Measurements from ENCODE around the gene SH3PXD2B.

SH3PXD2B gene

GRCh38 chr5:172453206-172453985 lies 929 bp downstream of the SH3PXD2B start:
- DNase-seq (ENCODE audit: low read depth, low spot score): peak; percentile 90

GRCh38 chr5:172452398-172453205 lies 1.7 kb downstream of the SH3PXD2B start:
- DNase-seq (ENCODE audit: low read depth, low spot score): peak; percentile 59

- DNase-seq (ENCODE audit: low read depth, low spot score): peak; percentile 80
Observed at GRCh38 chr5:172451771-172452197, 2.5 kb downstream of the SH3PXD2B start.

DNA sequence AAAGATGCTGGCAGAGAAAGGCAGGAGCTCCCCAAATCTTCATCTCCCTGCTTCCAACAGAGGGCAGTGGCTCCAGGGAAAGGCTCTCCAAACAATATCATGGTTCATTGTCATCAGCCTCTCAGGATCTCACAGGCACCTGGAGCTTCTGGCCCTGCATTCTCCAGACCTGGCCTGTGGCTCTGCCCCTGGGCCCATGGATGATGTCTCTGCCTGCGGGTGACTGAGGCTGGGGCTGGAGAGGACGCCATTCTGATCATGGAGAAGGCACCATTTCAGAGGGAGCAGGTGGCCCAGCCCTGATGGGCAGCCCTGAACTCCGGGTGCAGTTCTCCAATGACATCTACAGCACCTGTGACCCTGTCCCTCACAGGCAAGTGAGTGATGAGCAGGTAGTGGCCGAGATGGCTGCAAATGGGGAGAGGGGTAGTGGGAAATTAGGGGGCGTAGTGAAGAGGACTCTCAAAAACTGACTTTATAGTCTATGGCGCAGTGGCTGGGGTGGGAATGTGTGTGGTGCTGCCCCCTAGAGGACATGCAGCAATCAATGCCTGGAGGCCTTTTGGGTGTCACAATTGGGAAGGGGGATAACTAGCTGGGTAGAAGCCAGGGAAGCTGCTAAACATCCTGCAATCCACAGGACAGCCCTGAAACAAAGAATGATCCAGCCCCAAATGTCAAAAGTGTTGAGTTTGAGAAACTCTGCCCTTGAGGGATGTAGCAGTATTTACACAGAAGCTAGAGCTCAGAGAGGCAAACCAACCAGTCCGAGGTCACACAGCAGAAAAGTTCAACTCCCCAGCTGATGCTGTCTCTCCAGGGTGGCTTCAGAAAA lies 3.2 kb downstream of the SH3PXD2B start:
- DNase-seq (ENCODE audit: low read depth, low spot score): peak; percentile 81

DNA sequence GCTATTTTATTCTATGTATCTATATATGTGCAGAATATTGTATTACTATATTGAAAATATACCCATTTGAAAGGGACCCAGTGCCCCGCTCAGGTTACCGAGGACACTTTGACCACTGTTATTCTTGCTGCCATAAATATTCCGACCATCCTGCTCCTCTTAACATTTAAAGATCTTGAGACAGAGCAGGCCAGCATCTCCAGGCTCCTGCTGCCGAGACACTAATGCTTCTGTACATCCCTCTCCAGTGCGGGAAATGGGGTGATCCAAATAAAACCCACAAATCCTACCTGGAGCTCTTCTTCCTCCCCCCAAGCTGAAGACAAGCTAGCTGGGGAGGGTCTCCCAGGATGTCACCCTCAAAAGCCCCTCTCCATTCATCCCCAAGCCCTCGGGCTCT lies 3.9 kb downstream of the SH3PXD2B start:
- no peak for DNase-seq (ENCODE audit: low read depth, low spot score)

GRCh38 chr5:172448999-172449398 lies 5.3 kb downstream of the SH3PXD2B start:
- no peak for DNase-seq (ENCODE audit: low read depth, low spot score)

GRCh38 chr5:172447646-172448365 lies 6.5 kb downstream of the SH3PXD2B start:
- DNase-seq (ENCODE audit: low read depth, low spot score): no peak

DNA sequence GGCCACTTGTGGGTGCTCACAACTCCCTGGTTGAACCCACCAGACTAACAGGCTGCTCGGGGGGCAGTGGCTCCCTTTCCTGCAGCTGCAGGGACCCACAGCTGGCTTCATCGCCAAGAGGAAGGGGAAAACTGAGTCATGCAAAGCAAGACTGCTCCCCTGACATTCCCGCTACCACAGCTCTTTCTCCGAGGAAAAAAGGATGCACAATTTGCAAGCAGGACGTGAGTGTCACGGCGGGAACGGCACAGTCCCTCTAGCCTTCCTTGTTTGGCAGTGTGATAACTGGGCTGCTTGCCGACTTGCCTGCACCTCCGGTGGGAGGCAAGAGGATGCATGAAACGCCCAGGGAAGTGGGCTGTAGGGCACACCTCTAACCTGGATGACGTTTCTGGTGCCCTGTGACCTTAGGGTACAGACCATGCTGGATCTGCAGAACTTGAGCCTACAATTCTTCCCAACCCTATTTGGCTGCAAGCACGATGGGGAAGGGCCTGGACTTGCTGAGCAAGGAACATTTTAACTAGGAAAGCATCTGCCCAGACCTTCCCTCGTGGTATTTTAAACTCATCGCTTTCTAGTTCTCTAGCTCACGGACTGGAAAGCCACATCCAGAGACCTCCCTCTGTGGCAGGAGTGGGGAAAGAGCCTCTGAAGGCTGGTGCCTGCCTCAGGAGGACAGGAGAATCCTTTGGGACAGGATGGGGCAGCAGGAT lies 7.8 kb downstream of the SH3PXD2B start:
- DNase-seq (ENCODE audit: low read depth, low spot score): no peak

DNA sequence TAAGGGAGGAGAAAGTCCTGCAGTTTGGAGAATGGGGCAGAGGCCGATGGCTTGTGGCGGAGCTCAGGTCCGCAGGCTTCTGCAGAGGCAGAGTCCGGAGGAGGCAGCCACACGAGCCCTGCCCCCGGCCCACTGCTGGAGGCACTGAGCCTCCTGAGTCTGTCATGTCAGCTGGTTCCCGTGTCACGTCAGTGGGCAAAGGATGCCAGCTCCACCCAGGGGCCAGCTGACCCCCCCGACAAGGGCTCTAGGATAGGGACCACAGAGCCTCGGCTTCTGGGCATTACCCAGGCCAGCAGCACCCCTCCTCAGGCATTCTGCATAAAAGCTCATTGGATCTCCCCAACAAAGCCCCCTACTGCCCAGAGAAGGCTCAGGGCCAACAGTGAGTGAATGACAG lies 8.5 kb downstream of the SH3PXD2B start:
- DNase-seq (ENCODE audit: low read depth, low spot score): no peak

DNA sequence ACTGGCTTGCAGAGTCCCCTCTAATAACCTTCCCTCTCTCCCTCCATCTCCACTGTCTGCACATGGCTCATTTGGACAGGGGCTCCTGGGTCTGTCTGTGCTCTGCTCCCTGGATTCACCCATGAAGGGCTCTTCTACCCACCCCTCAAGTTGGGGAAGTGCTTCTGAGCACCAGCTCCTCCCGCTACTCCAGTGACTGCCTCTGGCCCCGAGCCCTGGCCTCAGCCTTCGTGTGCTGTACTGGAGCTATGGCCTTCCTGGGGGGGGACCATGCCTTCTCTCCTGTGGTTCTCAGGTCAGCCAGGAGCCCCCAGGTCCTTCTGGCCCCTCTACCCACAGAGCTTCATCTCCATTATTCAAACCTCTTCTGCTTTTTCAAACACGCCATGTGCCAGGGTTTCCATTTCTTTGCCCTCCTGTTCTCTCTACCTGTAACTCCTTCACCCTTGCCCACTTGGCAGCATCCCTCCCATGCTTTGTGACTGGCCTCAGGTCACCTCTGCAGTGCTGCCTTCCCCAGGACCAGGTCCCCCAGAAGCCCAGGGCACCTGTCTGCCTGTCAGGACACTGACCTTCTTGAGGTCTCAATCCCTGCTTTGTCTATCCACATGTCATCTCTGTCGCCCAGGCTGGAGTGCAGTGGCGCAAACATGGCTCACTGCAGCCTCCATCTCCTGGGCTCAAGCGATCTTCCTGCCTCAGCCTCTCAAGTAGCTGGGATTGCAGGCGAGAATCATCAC lies 9.5 kb downstream of the SH3PXD2B start:
- DNase-seq (ENCODE audit: low read depth, low spot score): no peak

DNA sequence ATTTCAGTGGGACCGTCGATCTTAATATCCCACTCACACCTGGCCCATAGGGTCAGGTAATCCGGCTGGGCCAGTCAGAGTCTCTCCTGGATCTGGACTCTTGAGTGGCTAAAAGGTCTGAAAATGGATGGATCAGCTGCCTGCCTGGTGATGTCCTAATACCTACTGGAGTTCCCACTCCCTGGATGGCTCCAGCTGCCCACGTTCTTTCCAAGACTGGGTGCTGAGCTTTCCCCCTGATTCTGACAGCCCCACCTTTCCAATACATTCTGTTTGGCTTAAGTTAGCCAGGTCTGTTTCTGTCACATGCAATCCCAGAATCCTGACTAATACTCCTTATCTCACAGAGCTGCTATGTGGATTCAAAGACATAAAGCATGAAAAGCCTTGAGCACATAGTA lies 10.2 kb downstream of the SH3PXD2B start:
- peak; percentile 24 for DNase-seq (ENCODE audit: low read depth, low spot score)

GRCh38 chr5:172443441-172444109 lies 10.8 kb downstream of the SH3PXD2B start:
- DNase-seq (ENCODE audit: low read depth, low spot score): no peak

GRCh38 chr5:172442592-172442991 lies 11.7 kb downstream of the SH3PXD2B start:
- DNase-seq (ENCODE audit: low read depth, low spot score): no peak

DNA sequence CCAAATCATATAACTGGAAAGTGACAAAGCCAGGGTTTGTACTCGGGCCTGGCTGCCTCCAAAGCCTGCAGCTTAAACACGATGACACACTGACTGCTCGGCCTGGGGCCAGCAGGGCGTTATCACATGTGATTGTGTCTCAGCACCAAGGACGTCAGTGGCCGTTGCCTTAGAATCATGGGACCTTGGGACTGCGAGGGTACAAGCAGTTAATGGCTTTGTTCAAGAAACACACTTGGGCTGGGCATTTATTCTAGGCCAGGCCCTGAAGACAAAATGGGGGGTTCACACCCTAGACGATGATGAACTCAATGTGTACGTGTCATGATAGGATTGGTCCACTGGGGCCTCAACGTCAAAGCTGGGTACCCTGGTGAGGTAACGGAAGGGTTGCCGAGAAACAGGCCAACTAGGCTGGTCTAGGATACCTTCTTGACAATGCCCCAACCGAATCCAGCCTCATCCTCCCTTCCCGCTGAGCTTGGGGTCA lies 13.0 kb downstream of the SH3PXD2B start:
- DNase-seq (ENCODE audit: low read depth, low spot score): no peak

GRCh38 chr5:172440486-172440885 lies 13.8 kb downstream of the SH3PXD2B start:
- DNase-seq (ENCODE audit: low read depth, low spot score): no peak

DNA sequence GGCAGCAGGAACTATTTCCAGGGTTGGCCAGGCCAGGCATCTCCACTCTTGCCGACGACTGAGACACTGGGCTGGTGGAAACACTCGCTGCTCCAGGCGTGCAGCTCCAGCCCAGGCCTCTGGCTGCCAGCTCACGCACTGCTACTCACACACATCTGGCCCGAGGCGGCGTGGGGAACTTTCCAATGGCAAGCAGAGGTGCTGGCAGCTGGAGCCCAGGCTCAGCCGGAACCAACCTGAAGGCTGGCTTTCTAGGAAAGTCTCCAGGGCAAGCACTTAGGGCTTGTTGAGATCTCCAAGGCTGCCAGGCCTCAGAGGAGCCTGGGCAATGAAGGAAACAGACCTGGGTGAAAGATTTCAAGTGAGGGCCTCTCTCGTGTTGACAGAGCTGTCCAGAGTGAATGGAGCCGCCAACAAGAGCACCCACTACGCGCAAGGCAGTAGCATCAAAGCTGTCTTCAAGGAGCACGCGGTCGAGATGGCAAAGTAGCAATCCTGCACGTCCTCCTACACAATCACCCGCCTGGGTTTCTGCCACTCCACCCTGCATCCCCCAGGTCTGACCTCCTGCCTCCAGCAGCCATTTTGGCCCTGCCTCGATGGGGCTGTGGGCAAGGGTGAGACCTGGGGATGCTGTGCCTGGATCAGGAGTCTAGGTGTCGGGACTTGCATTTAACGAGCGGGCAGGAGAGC lies 14.4 kb downstream of the SH3PXD2B start:
- no peak for DNase-seq (ENCODE audit: low read depth, low spot score)

GRCh38 chr5:172438319-172438668 lies 16.0 kb downstream of the SH3PXD2B start:
- no peak for DNase-seq (ENCODE audit: low read depth, low spot score)

DNA sequence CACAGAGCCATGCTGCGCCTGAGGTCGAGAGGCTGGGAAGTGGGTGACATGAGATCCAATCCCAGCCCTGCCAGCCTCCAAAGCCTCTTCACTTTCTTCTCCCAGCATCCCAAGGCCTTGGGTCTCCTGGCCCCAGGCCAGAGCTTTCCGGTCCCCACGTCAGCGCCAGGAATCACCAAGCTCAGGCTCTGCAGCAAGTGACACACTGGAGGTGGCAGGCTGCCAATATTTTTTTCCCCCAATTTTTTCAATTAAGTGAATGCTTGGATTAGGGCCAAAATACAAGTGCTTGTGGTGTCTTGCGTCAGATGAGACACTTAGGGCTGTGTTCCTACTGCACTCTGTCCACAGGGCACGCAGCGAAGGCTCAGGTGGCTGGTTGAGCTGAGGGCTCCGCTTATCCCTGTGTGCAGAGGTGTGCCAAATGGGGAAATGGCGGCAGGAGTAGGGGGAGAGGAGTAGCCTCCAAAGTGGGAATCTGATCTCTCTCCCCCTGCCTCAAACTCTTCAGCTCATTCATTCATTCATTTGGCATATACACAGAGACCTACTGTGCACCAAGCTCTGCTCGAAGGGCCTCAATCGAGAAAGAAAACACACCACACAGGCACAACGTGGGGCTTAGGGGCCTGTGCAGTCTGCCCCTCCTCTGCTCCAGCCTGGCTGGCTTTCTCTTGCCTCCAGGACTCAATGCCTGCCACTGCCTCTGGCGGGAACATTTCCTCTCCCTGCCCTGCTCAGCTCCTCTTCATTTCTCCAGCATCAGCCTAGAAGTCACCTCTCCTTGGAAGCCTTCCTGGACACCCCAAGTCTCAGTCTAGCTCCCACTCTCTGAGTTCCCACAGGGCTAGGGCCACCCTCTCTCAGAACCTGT lies 16.6 kb downstream of the SH3PXD2B start:
- no peak for DNase-seq (ENCODE audit: low read depth, low spot score)

Measured in ELF-1 (cell line).